HepG2 (cell line): ENCODE data around the gene PGA3. TPM values are rescaled to one million over a fixed set of nuclear protein-coding genes. Genes with fewer than 3 reads are reported as not detected.

ENCODE experiments used
- AHR ChIP-seq: IDR thresholded peaks from 2 replicates; pipeline ENCODE4 v1.6.1; 2018; ENCODE audit warnings: missing genetic modification reagents, missing compliant biosample characterization
- CBX5 ChIP-seq: sonication (generic); formaldehyde crosslinking; IDR thresholded peaks from 2 replicates; pipeline ENCODE4 v1.4.0; 2020; ENCODE audit warnings: missing genetic modification reagents, borderline replicate concordance
- EED ChIP-seq: sonication (generic); formaldehyde crosslinking; IDR thresholded peaks from 2 replicates; pipeline ENCODE4 v1.5.0; 2020; ENCODE audit warnings: mild to moderate bottlenecking, missing genetic modification reagents
- GTF3A ChIP-seq: sonication (generic); formaldehyde crosslinking; conservative IDR thresholded peaks from 2 replicates; pipeline ENCODE4 v1.4.0; 2020; ENCODE audit warnings: mild to moderate bottlenecking, missing genetic modification reagents
- HHEX ChIP-seq: IDR thresholded peaks from 2 replicates; pipeline ENCODE4 v1.6.1; 2016; ENCODE audit warnings: control low read depth
- HOXA3 ChIP-seq: sonication (generic); formaldehyde crosslinking; IDR thresholded peaks from 2 replicates; pipeline ENCODE4 v1.5.0; 2020; ENCODE audit warnings: missing genetic modification reagents
- KAT8 ChIP-seq: IDR thresholded peaks from 2 replicates; pipeline ENCODE4 v1.6.1; 2016; ENCODE audit warnings: missing genetic modification reagents, missing compliant biosample characterization
- MTA3 ChIP-seq: sonication (generic); formaldehyde crosslinking; IDR thresholded peaks from 2 replicates; pipeline ENCODE4 v1.4.0; 2020; ENCODE audit warnings: missing genetic modification reagents
- MYC ChIP-seq: sonication (generic); formaldehyde crosslinking; IDR thresholded peaks from 2 replicates; pipeline ENCODE4 v1.9.0; 2021; ENCODE audit warnings: missing genetic modification reagents, borderline replicate concordance
- POGZ ChIP-seq: sonication (generic); formaldehyde crosslinking; IDR thresholded peaks from 2 replicates; pipeline ENCODE4 v1.4.0; 2020; ENCODE audit warnings: mild to moderate bottlenecking, missing genetic modification reagents
- SMARCE1 ChIP-seq: fragments of 450-650 bp; IDR thresholded peaks from 2 replicates; pipeline ENCODE4 v1.6.1; 2017; ENCODE audit warnings: borderline replicate concordance
- SP2 ChIP-seq: sonication (generic); formaldehyde crosslinking; IDR thresholded peaks from 2 replicates; pipeline ENCODE4 v1.5.1; 2020; ENCODE audit warnings: mild to moderate bottlenecking, missing genetic modification reagents
- SYNCRIP ChIP-seq: fragments of 200-400 bp; formaldehyde crosslinking; IDR thresholded peaks from 2 replicates; pipeline ENCODE4 v1.6.1; 2018; ENCODE audit warnings: mild to moderate bottlenecking, low read depth, low read length; ENCODE audit not compliant: insufficient read depth
- TBX3 ChIP-seq: fragments of 450-650 bp; IDR thresholded peaks from 2 replicates; pipeline ENCODE4 v1.6.1; 2017; ENCODE audit warnings: antibody characterized with exemption, mild to moderate bottlenecking, inconsistent platforms, borderline replicate concordance
- ZBED4 ChIP-seq: sonication (generic); formaldehyde crosslinking; IDR thresholded peaks from 2 replicates; pipeline ENCODE4 v1.4.0; 2020; ENCODE audit warnings: missing genetic modification reagents, borderline replicate concordance
- ZBTB37 ChIP-seq: sonication (generic); formaldehyde crosslinking; IDR thresholded peaks from 2 replicates; pipeline ENCODE4 v1.4.0; 2020; ENCODE audit warnings: mild to moderate bottlenecking, missing genetic modification reagents
- ZKSCAN1 ChIP-seq: fragments of 150-350 bp; IDR thresholded peaks from 2 replicates; pipeline ENCODE4 v1.6.1; 2014; ENCODE audit warnings: low read length
- ZNF234 ChIP-seq: sonication (generic); formaldehyde crosslinking; conservative IDR thresholded peaks from 2 replicates; pipeline ENCODE4 v1.5.1; 2020; ENCODE audit warnings: mild to moderate bottlenecking, missing genetic modification reagents
- ZNF362 ChIP-seq: sonication (generic); formaldehyde crosslinking; IDR thresholded peaks from 2 replicates; pipeline ENCODE4 v1.4.0; 2020; ENCODE audit warnings: missing genetic modification reagents, mild to moderate bottlenecking, borderline replicate concordance
- ZNF746 ChIP-seq: sonication (generic); formaldehyde crosslinking; IDR thresholded peaks from 2 replicates; pipeline ENCODE4 v1.8.0; 2022; ENCODE audit warnings: mild to moderate bottlenecking, missing genetic modification reagents
- ZNF850 ChIP-seq: sonication (generic); formaldehyde crosslinking; conservative IDR thresholded peaks from 2 replicates; pipeline ENCODE4 v1.9.0; 2021; ENCODE audit warnings: mild to moderate bottlenecking, missing genetic modification reagents
- ZNF891 ChIP-seq: sonication (generic); formaldehyde crosslinking; IDR thresholded peaks from 2 replicates; pipeline ENCODE4 v1.5.0; 2020; ENCODE audit warnings: mild to moderate bottlenecking, missing genetic modification reagents
- polyA plus RNA-seq, 8 experiments: library from polyadenylated mRNA; depleted of rRNA in 3 of 8; stranded (reverse) in 7 of 8; unstranded in 1 of 8; fragments of >200 nt; fragmentation: Illumina TruSeq in 4 of 8; extraction: Trizol in 4 of 8; gene quantifications; 2 replicates each; pipeline versions ENCODE4 v1.2.1 to v1.2.3, GENCODE V29; 2011 to 2016; ENCODE audit warnings: low read depth in 4 of 8, missing spikeins in 1 of 8, mixed read lengths in 1 of 8; ENCODE audit not compliant: insufficient read depth in 1 of 8
- total RNA-seq, 5 experiments: library from RNA; depleted of rRNA; stranded (reverse); fragments of >200 nt; fragmentation: Illumina TruSeq; extraction: Trizol; gene quantifications; 2 replicates each; pipeline ENCODE4 v1.2.3, GENCODE V29; 2016; ENCODE audit warnings: low read depth in 1 of 5

Gene PGA3
- total and polyA plus RNA-seq, 2 of the 13 experiments (the other 11 are each of a cell fraction or from before 2014, with no cell fraction given): not detected

- TF ChIP-seq ZBED4 (CRISPR knock-in tag): 0 out of 2 replicates have a peak, but pooled peaks have one; percentile 15
- TF ChIP-seq SYNCRIP: no peak
- TF ChIP-seq MYC (CRISPR knock-in tag): no peak
- TF ChIP-seq TBX3: peak; percentile 35; the same call in 1 of the 2 replicates
- TF ChIP-seq SMARCE1: no peak
- no peak for TF ChIP-seq SP2 (CRISPR knock-in tag)
- no peak for TF ChIP-seq MTA3 (CRISPR knock-in tag)
- TF ChIP-seq GTF3A (CRISPR knock-in tag): no peak
- TF ChIP-seq ZBTB37: no peak
- TF ChIP-seq ZNF362 (CRISPR knock-in tag): no peak
- no peak for TF ChIP-seq KAT8 (CRISPR knock-in tag)
- TF ChIP-seq CBX5 (CRISPR knock-in tag): no peak
- peak; percentile 83; the same call in 1 of the 2 replicates for TF ChIP-seq ZNF746 (CRISPR knock-in tag)
- no peak for TF ChIP-seq AHR (CRISPR knock-in tag)
- peak; percentile 78 for TF ChIP-seq POGZ (CRISPR knock-in tag)
- TF ChIP-seq HHEX (CRISPR knock-in tag): no peak
- TF ChIP-seq ZKSCAN1: no peak
- TF ChIP-seq ZNF234 (CRISPR knock-in tag): no peak
- TF ChIP-seq ZNF891 (CRISPR knock-in tag): 0 out of 2 replicates have a peak, but pooled peaks have one; percentile 47
- no peak for TF ChIP-seq HOXA3 (CRISPR knock-in tag)
- no peak for TF ChIP-seq ZNF850
- no peak for TF ChIP-seq EED (CRISPR knock-in tag)
These were observed 42.7 kb upstream of the PGA3 start (continued) for GRCh38 chr11:61160487-61161189.
